Measurements from ENCODE around the gene PUS10. TPM values are rescaled to one million over a fixed set of nuclear protein-coding genes. Genes with fewer than 3 reads are reported as not detected.

Gene PUS10, protein sequence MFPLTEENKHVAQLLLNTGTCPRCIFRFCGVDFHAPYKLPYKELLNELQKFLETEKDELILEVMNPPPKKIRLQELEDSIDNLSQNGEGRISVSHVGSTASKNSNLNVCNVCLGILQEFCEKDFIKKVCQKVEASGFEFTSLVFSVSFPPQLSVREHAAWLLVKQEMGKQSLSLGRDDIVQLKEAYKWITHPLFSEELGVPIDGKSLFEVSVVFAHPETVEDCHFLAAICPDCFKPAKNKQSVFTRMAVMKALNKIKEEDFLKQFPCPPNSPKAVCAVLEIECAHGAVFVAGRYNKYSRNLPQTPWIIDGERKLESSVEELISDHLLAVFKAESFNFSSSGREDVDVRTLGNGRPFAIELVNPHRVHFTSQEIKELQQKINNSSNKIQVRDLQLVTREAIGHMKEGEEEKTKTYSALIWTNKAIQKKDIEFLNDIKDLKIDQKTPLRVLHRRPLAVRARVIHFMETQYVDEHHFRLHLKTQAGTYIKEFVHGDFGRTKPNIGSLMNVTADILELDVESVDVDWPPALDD
- total RNA-seq, result 10 to 100 TPM in 5 of 6 experiments, 1 to 10 TPM in 1; 8.6 to 15.3 (median 13.1) TPM
- long read RNA-seq, partial matches to known transcripts, result 0 of 3 reads
- long read RNA-seq, other reads (novel, unspliced or antisense), result 2 of 3 reads

DNA sequence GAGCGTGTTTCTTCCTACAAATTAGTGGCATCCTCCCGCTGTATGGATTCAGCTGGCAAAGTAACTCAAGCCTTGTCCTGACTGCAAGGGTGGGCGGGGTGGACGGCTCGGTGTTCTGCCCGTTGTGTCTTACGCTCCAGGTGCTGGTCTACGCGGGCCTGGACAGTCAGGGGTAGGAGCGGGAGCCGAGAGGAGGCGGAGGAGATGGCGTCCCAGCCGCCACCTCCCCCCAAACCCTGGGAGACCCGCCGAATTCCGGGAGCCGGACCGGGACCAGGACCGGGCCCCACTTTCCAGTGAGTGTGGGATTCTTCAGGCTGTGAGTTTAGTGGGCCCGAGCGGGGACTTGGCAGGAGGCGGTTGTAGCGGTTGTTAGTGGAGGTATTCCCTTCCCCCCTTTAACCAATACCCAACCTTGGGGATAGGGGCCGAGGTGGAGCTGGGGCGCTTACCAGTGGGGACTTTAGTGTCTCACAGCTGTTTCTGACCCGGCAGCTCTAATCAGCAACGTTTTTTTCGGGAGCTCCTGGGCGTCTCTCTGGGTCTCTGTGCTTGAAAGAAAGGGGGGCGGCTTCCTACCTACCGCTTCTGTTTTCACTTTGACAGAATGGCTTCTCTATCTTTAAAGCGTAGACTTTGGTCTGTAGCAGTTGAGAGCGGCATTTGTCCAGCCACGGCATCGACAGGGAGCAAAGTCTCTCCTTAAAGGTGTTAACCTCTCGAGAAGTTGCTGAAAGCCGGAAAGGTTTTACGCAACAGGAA, at the start of gene PUS10, which contains the start of gene PEX13:
Gene PUS10 (minus strand): TSS at position 700 of the 762 bp plus-strand sequence. CDS start 6,365 bp downstream, outside the sequence.
Gene PEX13 (plus strand): TSS at position 165 of the 762 bp plus-strand sequence. CDS start 40 bp downstream, at position 205.
- ATAC-seq, result peak; percentile 87 to 96 (median 91)
- peak; percentile 75 for TF ChIP-seq POLR2A (IDR thresholded peaks at IDR 0.05)
- TF ChIP-seq CTCF (IDR thresholded peaks at IDR 0.05), result no peak
- Histone ChIP-seq H3K4me3 (peak within 1 kb of the TSS; percentile 73 to 95 (median 83)), H3K27me3 (no peaks in the 10 kb centered on the region), H3K36me3 (no peaks in the 10 kb centered on the region), H3K4me1 (peaks cover 0 to 27% (median 4%) of the 10 kb centered on the region in 4 donors), H3K27ac (peak within 1 kb of the TSS; percentile 90 to 95 (median 92)), H3K9me3 (no peaks in the 10 kb centered on the region)
- intact Hi-C loops (cut with DNase I), result no loop called here
- peak; percentile 81 to 90 (median 87) for DNase-seq
- 0% methylated on average over 13 of the region's 39 CpGs for WGBS (ENCODE audit: insufficient coverage, low coverage, low lambda C conversion rate, missing lambda C conversion rate)

DNA sequence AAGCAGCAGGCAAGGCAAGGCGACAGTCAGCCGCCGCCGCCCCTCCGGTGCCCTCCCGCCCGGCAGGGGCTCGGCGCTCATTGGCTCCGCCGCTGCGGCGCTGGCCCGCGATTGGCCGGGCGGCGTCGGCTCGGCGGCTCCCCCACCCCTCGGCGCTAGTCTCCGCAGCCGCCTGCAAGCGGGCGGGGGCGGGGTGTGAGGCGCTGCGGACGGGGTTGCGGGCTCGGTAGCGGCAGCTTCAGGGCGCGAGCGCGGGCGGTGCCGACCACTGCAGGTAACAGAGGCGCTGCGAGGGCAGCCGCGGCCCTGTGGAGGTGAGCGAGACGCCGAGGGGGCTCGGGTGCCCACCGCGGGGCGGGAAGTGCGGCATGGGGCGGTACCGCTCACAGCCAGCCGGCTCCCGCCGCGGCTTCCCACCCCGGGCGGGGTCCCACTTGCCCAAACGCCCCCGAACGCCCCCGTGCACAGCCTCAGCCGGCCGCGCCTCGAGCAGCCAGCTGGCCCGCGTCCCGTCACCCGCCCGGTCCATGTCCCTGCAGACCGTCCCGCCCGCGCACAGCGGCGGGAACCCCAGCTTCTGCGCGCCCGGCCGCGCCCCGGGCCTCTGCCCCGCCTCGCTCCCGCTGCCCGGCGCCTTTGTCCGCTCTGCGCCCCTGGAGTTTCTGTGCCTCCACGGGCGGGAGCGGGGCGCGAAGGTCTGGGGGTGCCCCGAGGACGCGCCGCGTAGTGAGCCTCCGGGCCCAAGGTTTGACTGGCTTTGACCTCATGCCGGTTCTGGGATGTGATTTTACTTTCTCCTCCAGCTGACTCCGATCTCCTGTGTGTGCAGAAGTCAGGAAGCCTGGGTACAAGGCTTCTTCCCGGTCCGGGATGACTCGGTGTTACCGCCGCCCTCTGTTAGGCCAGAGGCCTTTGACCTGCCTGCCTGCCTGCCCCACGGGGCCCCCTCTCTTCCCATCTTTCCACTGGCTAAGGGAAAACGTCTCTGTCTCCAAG, 48.0 kb upstream of the PUS10 start, which contains the start of gene SANBR:
Gene SANBR (plus strand): TSS at position 158 of the 996 bp plus-strand sequence. CDS start 4,480 bp downstream, outside the sequence.
- intact Hi-C loops (cut with DNase I), result no loop called here
- no peaks in the 10 kb centered on the region for H3K9me3 ChIP-seq
- DNase-seq, result peak; percentile 89 to 91 (median 89)
- peaks cover 0 to 12% (median 0%) of the 10 kb centered on the region in 4 donors for H3K4me1 ChIP-seq
- TF ChIP-seq POLR2A (IDR thresholded peaks at IDR 0.05), result peak; percentile 61
- peak in 1 of 4 donors; percentile 11 for TF ChIP-seq CTCF (IDR thresholded peaks at IDR 0.05)
- WGBS (ENCODE audit: insufficient coverage, low coverage, low lambda C conversion rate, missing lambda C conversion rate), result 1% methylated on average over 29 of the region's 112 CpGs
- ATAC-seq, result peak; percentile 97 to 99 (median 98)
- H3K4me3 ChIP-seq, result peak within 1 kb of the TSS; percentile 79 to 83 (median 80)
- H3K27ac ChIP-seq, result peak within 1 kb of the TSS; percentile 29 to 78 (median 57)
- H3K27me3 ChIP-seq, result no peaks in the 10 kb centered on the region
- no peaks in the 10 kb centered on the region for H3K36me3 ChIP-seq

- Histone ChIP-seq H3K9me3 (no peaks in the 10 kb centered on the region), H3K27me3 (no peaks in the 10 kb centered on the region), H3K27ac (no peak overlapping the region), H3K36me3 (peaks cover 0 to 6% (median 0%) of the 10 kb centered on the region in 4 donors), H3K4me1 (no peaks in the 10 kb centered on the region), H3K4me3 (no peak overlapping the region)
- TF ChIP-seq POLR2A (IDR thresholded peaks at IDR 0.05) (no peak), CTCF (IDR thresholded peaks at IDR 0.05) (no peak)
- ATAC-seq, result no peak
- DNase-seq, result no peak
- intact Hi-C loops (cut with DNase I), result no loop called here
Measured at GRCh38 chr2:61059382-61059781, 41.3 kb upstream of the PUS10 start.

Measured in right lobe of liver (tissue), 6 donors.